ENCODE measurements around the gene SSTR3. TPM values are rescaled to one million over a fixed set of nuclear protein-coding genes. Genes with fewer than 3 reads are reported as not detected.

The SSTR3 gene
- polyA plus RNA-seq, 1 donor from 2014 or later: not detected

DNA sequence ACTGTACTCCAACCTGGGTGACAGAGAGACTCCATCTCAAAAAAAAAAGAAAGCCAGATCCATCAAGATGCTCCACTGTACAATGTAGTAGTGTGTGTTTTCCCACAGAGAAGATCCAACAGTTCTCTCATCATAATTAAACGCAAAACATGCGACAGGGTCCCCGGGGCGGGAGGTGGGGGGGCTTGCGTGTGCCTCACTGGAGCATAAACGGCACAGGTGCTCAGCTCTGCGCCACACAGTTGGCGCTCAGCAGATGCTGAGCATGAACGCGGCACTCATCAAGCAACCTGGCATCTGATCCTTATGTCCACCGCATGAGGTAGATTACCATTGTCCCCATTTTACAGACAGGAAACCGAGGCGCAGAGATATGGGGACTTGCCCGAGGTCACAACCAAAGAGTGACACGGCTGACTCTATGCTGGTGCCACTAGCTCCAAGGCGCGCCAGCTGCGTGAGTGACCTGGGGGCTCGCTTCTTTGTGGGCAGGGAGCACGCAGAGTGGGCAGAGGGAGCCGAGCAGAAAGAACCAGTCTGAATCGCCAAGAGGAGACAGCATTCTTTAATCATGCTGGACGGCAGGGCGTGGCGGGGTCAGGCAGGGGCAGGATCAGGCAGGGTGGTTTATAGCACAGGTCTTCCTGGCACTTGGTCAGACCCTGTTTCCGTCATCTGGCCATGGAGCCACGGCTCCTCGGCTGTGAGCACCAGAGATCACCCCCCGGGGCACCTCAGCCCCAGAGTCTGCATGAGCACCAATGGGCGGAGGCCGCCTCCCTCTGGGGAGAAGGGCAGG is 32.5 kb downstream of the SSTR3 start:
- H3K79me2 ChIP-seq (replicated peaks; ENCODE audit: insufficient read depth, low read length): no peaks in the 10 kb centered on the region

GRCh38 chr22:37179126-37179470 is 33.2 kb downstream of the SSTR3 start:
- H3F3A ChIP-seq (ENCODE audit: insufficient read depth, low read length, poor library complexity, severe bottlenecking): no peaks in the 10 kb centered on the region
- H3K9me2 ChIP-seq (ENCODE audit: insufficient read depth, low read length): no peaks in the 10 kb centered on the region
- H3K4me3 ChIP-seq (ENCODE audit: low read length): no peak overlapping the region
- no peaks in the 10 kb centered on the region for H4K20me1 ChIP-seq (ENCODE audit: insufficient read depth)
- TF ChIP-seq CTCF (IDR thresholded peaks at IDR 0.05; ENCODE audit: poor library complexity, severe bottlenecking): no peak
- no peak for TF ChIP-seq POLR2AphosphoS5 (IDR thresholded peaks at IDR 0.05)
- no peak for TF ChIP-seq SMC3 (conservative IDR thresholded peaks at IDR 0.05; ENCODE audit: poor library complexity)
- TF ChIP-seq MXI1 (conservative IDR thresholded peaks at IDR 0.05; ENCODE audit: poor library complexity, severe bottlenecking): no peak
- TF ChIP-seq RAD21 (conservative IDR thresholded peaks at IDR 0.05): no peak
- no peak for TF ChIP-seq TAF1 (IDR thresholded peaks at IDR 0.05; ENCODE audit: low read depth)
- no peak for TF ChIP-seq REST (IDR thresholded peaks at IDR 0.05; ENCODE audit: borderline replicate concordance)
- TF ChIP-seq EZH2 (IDR thresholded peaks at IDR 0.05; ENCODE audit: borderline replicate concordance, insufficient read depth, low read length, poor library complexity, severe bottlenecking): no peak
- no peak for TF ChIP-seq EP300 (conservative IDR thresholded peaks at IDR 0.05; ENCODE audit: poor library complexity, severe bottlenecking)
- H3K27ac ChIP-seq (ENCODE audit: low read length): no peak overlapping the region
- no peak overlapping the region for H3K4me2 ChIP-seq (ENCODE audit: low read length)
- H2AFZ ChIP-seq (ENCODE audit: low read depth, low read length): no peak overlapping the region
- H3K79me2 ChIP-seq (replicated peaks; ENCODE audit: insufficient read depth, low read length): no peaks in the 10 kb centered on the region
- no peaks in the 10 kb centered on the region for H3K9me3 ChIP-seq (ENCODE audit: low read length)
- H3K36me3 ChIP-seq (ENCODE audit: insufficient read depth, low read length): no peaks in the 10 kb centered on the region
- H3K27me3 ChIP-seq (ENCODE audit: insufficient read depth, low read depth, low read length): no peaks in the 10 kb centered on the region
- H3K9ac ChIP-seq (ENCODE audit: low read length): no peak overlapping the region

More for the DNA sequence above, 32.5 kb downstream of the SSTR3 start:
- H3K27ac ChIP-seq (ENCODE audit: low read length): no peak overlapping the region
- no peak overlapping the region for H3K4me3 ChIP-seq (ENCODE audit: low read length)
- no peak overlapping the region for H3K9ac ChIP-seq (ENCODE audit: low read length)
- H4K20me1 ChIP-seq (ENCODE audit: insufficient read depth): no peaks in the 10 kb centered on the region
- H3K27me3 ChIP-seq (ENCODE audit: insufficient read depth, low read depth, low read length): no peaks in the 10 kb centered on the region
- H2AFZ ChIP-seq (ENCODE audit: low read depth, low read length): no peak overlapping the region
- H3F3A ChIP-seq (ENCODE audit: insufficient read depth, low read length, poor library complexity, severe bottlenecking): no peaks in the 10 kb centered on the region
- no peaks in the 10 kb centered on the region for H3K9me3 ChIP-seq (ENCODE audit: low read length)
- no peak for TF ChIP-seq EP300 (conservative IDR thresholded peaks at IDR 0.05; ENCODE audit: poor library complexity, severe bottlenecking)
- no peak for TF ChIP-seq RAD21 (conservative IDR thresholded peaks at IDR 0.05)
- no peak for TF ChIP-seq CTCF (IDR thresholded peaks at IDR 0.05; ENCODE audit: poor library complexity, severe bottlenecking)
- TF ChIP-seq TAF1 (IDR thresholded peaks at IDR 0.05; ENCODE audit: low read depth): no peak
- no peak for TF ChIP-seq MXI1 (conservative IDR thresholded peaks at IDR 0.05; ENCODE audit: poor library complexity, severe bottlenecking)
- TF ChIP-seq POLR2AphosphoS5 (IDR thresholded peaks at IDR 0.05): no peak
- no peaks in the 10 kb centered on the region for H3K36me3 ChIP-seq (ENCODE audit: insufficient read depth, low read length)
- H3K4me2 ChIP-seq (ENCODE audit: low read length): no peak overlapping the region
- no peaks in the 10 kb centered on the region for H3K9me2 ChIP-seq (ENCODE audit: insufficient read depth, low read length)

Measured in neural cell (in vitro differentiated cells).